AG04450 (cell line): ENCODE data around the gene CTNNBL1. TPM values are rescaled to one million over a fixed set of nuclear protein-coding genes. Genes with fewer than 3 reads are reported as not detected.

Experiments
- CTCF ChIA-PET: fragments of 300-600, 350-600 bp; formaldehyde crosslinking; extraction: SDS; loops from one replicate; lab custom pipeline; 2022; ENCODE audit warnings: antibody characterized with exemption, inconsistent platforms; lab: Charles Lee
- POLR2A ChIA-PET: fragments of 350-600 bp; formaldehyde crosslinking; extraction: SDS; loops from one replicate; lab custom pipeline; 2021; ENCODE audit warnings: antibody characterized with exemption, inconsistent platforms; lab: Yijun Ruan, JAX
- DNase-seq: peaks from one replicate; pipeline ENCODE4 v3.0.0-alpha.2; 2011; ENCODE audit warnings: low read depth, low spot score
- H3K27ac ChIP-seq: one replicate; pipeline ENCODE4 v1.5.1; 2012; ENCODE audit warnings: low read depth, low read length, control low read depth
- H3K27me3 ChIP-seq: one replicate; pipeline ENCODE4 v1.6.0; 2012; ENCODE audit warnings: low read length; ENCODE audit not compliant: control insufficient read depth, insufficient read depth
- H3K4me3 ChIP-seq: 2 replicates; pipeline ENCODE4 v1.5.1; 2011; ENCODE audit warnings: mild to moderate bottlenecking, low read depth, low read length, control low read depth
- H3K9me3 ChIP-seq: 2 replicates; pipeline ENCODE4 v1.5.1; 2012; ENCODE audit warnings: low read length; ENCODE audit not compliant: control insufficient read depth, insufficient read depth
- polyA plus RNA-seq: library from polyadenylated mRNA; depleted of rRNA; stranded (reverse); fragments of >200 nt; gene quantifications from 2 replicates; pipeline ENCODE4 v1.2.3, GENCODE V29; 2011; rRNA removed
- TF ChIP-seq, protein P1 (sequence below): IDR thresholded peaks from 2 replicates; pipeline ENCODE4 v1.5.1; 2011; ENCODE audit warnings: low read depth, low read length, control low read depth, inconsistent platforms

Gene CTNNBL1
- polyA plus RNA-seq, 1 experiment, result 27.1 TPM

GRCh38 chr20:37920270-37920669 lies 226.4 kb downstream of the CTNNBL1 start:
- no peaks in the 10 kb centered on the region for H3K9me3 ChIP-seq
- TF ChIP-seq, protein P1, sequence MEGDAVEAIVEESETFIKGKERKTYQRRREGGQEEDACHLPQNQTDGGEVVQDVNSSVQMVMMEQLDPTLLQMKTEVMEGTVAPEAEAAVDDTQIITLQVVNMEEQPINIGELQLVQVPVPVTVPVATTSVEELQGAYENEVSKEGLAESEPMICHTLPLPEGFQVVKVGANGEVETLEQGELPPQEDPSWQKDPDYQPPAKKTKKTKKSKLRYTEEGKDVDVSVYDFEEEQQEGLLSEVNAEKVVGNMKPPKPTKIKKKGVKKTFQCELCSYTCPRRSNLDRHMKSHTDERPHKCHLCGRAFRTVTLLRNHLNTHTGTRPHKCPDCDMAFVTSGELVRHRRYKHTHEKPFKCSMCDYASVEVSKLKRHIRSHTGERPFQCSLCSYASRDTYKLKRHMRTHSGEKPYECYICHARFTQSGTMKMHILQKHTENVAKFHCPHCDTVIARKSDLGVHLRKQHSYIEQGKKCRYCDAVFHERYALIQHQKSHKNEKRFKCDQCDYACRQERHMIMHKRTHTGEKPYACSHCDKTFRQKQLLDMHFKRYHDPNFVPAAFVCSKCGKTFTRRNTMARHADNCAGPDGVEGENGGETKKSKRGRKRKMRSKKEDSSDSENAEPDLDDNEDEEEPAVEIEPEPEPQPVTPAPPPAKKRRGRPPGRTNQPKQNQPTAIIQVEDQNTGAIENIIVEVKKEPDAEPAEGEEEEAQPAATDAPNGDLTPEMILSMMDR, result no peak
- H3K4me3 ChIP-seq, result no peak overlapping the region
- H3K27me3 ChIP-seq, result peaks cover 68% of the 10 kb centered on the region
- H3K27ac ChIP-seq, result no peak overlapping the region
- no peak for DNase-seq
- ChIA-PET POLR2A (no interaction called here), CTCF (no interaction called here)

GRCh38 chr20:37920679-37921322 lies 227.0 kb downstream of the CTNNBL1 start:
- H3K27ac ChIP-seq, result no peak overlapping the region
- peaks cover 68% of the 10 kb centered on the region for H3K27me3 ChIP-seq
- ChIA-PET POLR2A (no interaction called here), CTCF (no interaction called here)
- no peaks in the 10 kb centered on the region for H3K9me3 ChIP-seq
- DNase-seq, result no peak
- TF ChIP-seq, protein P1, result no peak
- H3K4me3 ChIP-seq, result no peak overlapping the region

- no peak overlapping the region for H3K27ac ChIP-seq
- H3K9me3 ChIP-seq, result no peaks in the 10 kb centered on the region
- DNase-seq, result no peak
- CTCF ChIA-PET, result no interaction called here
- TF ChIP-seq, protein P1, result no peak
- POLR2A ChIA-PET, result no interaction called here
- peaks cover 62% of the 10 kb centered on the region for H3K27me3 ChIP-seq
- H3K4me3 ChIP-seq, result no peak overlapping the region
These were observed 227.6 kb downstream of the CTNNBL1 start for GRCh38 chr20:37921341-37921929.

Other genes starting within 250 kb of the CTNNBL1 start
- 54.0 and 59.6 TPM in 2 replicates for gene NNAT, start 172.8 kb upstream of the CTNNBL1 start, polyA plus RNA-seq
- gene BLCAP, start 166.2 kb upstream of the CTNNBL1 start, polyA plus RNA-seq, result 88.9 and 94.1 TPM in 2 replicates
- 0.25 and 0.50 TPM in 2 replicates for gene VSTM2L, start 209.1 kb downstream of the CTNNBL1 start, polyA plus RNA-seq